HG02678 (cell line): ENCODE results near the gene MYOD1.

ENCODE experiments used
- ATAC-seq: cut with Tn5 transposase; IDR thresholded peaks from one replicate; pipeline ENCODE4 v1.9.1; 2021; ENCODE audit warnings: mild to moderate bottlenecking, moderate library complexity; ENCODE audit not compliant: unreplicated experiment

Gene MYOD1

GRCh38 chr11:17719028-17719937 lies at the start of gene MYOD1:
Gene MYOD1, plus strand, starts transcription at chr11:17719571. Its CDS starts 212 bp downstream, at chr11:17719783.
- ATAC-seq = no peak

- no peak for ATAC-seq
Measured at GRCh38 chr11:17672469-17672868, 46.9 kb upstream of the MYOD1 start.

- no peak for ATAC-seq
Measured at GRCh38 chr11:17673951-17674350, 45.4 kb upstream of the MYOD1 start.

GRCh38 chr11:17682848-17683247 lies 36.5 kb upstream of the MYOD1 start:
- ATAC-seq = no peak

- no peak for ATAC-seq
Measured at GRCh38 chr11:17683377-17684161, 35.8 kb upstream of the MYOD1 start.

GRCh38 chr11:17684550-17684949 lies 34.8 kb upstream of the MYOD1 start:
- no peak for ATAC-seq

- no peak for ATAC-seq
Measured at GRCh38 chr11:17686231-17686980, 33.0 kb upstream of the MYOD1 start.

GRCh38 chr11:17687946-17688670 lies 31.3 kb upstream of the MYOD1 start:
- ATAC-seq = no peak

- no peak for ATAC-seq
Measured at GRCh38 chr11:17691550-17691949, 27.8 kb upstream of the MYOD1 start.

GRCh38 chr11:17691976-17692375 lies 27.4 kb upstream of the MYOD1 start:
- ATAC-seq = no peak

- no peak for ATAC-seq
Measured at GRCh38 chr11:17692931-17693330, 26.4 kb upstream of the MYOD1 start.

GRCh38 chr11:17693531-17693930 lies 25.8 kb upstream of the MYOD1 start:
- ATAC-seq = no peak

GRCh38 chr11:17694494-17695110 lies 24.8 kb upstream of the MYOD1 start:
- ATAC-seq = no peak

- ATAC-seq = no peak
Measured at GRCh38 chr11:17695454-17696441, 23.6 kb upstream of the MYOD1 start.

GRCh38 chr11:17696741-17697140 lies 22.6 kb upstream of the MYOD1 start:
- ATAC-seq = no peak

GRCh38 chr11:17697175-17697949 lies 22.0 kb upstream of the MYOD1 start:
- ATAC-seq = no peak

- ATAC-seq = no peak
Measured at GRCh38 chr11:17699147-17700114, 19.9 kb upstream of the MYOD1 start.
